Stimulated activated CD4-positive, alpha-beta T cell treated with anti-CD3 and anti-CD28 coated beads, TNF-alpha, amount 100 ng/mL, for 4 hours (primary cell): Measurements from ENCODE around the gene SLC43A2.
"Not testable (repeated sequence)": the region's sequence is repeated elsewhere in the genome, so short reads cannot be mapped to it uniquely, and the experiment has no call there.

Experiments
- DNase-seq, 3 experiments: peaks; one replicate each; pipeline ENCODE4 v3.0.0-alpha.2; 2020; ENCODE audit warnings: low read depth in 3 of 3

The SLC43A2 gene

DNA sequence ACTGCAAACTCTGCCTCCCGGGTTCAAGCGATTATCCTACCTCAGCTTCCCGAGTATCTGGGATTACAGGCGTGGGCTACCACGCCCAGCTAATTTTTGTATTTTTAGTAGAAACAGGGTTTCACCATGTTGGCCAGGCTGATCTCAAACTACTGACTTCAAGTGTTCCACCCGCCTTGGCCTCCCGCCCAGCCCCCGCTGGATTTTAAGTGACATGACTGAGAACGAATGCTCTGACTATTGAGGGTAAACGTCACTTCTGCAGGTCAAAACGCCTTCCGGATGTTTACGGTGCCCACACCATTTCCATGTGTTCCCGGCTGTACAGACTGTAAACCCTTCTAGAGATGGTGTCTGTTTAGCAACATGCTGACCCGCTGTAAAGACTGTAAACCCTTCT is 88.8 kb downstream of the SLC43A2 start:
- DNase-seq: no peak

- no peak for DNase-seq
Measured at GRCh38 chr17:1535737-1536136, 92.9 kb downstream of the SLC43A2 start.

DNA sequence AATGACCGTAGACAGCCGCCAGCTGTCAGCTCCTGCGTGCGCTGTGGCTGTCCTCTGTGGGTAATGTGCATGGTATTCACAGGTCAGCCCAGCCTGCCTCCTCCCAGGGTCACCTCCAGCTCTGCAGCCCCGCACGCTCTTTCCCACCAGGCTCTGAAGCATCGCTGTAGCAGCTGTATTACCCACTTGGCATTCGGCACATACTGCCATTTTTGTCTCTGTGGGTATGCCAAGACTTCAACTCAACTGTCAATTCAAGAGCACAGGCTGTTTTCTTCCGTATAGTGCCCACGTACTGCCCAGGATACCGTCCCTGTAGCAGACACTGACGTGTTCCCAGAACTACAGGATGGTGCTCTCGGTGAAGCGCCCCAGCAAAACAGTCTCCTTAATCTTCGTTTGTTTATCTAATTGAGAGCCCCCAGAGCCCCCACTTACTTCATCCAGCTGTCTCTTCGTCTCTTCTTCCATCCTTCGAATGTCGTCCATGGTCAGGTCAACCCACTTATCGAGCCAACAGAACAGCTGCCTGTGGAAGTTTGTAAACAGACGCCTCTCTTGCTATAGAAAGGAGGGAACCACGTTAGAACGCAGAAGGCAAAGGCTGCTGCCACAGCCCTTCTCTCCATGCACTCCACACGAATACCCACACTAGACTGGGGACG is 94.8 kb downstream of the SLC43A2 start:
- no peak for DNase-seq

- DNase-seq: no peak
Measured at GRCh38 chr17:1532836-1533602, 95.6 kb downstream of the SLC43A2 start.

- no peak for DNase-seq
Measured at GRCh38 chr17:1529863-1530262, 98.8 kb downstream of the SLC43A2 start.

GRCh38 chr17:1526876-1527275 is 101.8 kb downstream of the SLC43A2 start:
- not testable (repeated sequence) for DNase-seq

GRCh38 chr17:1522626-1523025 is 106.0 kb downstream of the SLC43A2 start:
- DNase-seq: no peak

DNA sequence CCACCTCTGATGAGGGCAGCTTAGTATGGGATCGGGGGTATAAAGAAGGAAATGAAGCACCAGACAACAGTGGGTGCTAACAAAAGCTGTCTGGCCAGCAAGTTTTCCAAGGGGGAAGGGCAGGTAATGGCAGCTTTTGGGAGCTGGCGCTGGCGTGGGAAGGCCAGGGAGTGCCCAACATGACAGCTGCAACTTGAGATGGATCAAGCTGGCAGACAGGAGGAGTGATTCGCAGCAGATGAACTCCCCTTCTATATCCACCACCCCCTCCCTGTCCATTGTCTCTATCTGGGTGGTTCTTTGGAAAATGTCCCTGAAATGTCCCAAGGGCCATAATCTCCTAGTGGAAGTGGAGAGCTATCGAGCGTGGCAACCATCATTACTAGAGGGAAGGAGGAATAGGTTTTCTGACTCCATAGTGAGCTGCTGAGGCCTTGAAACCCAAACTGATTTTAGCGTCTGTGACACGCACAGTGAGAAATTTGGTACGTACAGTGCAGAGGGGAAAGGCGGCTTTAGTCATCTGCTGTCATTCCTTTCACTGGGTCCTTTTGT is 107.5 kb downstream of the SLC43A2 start:
- DNase-seq: no peak

DNA sequence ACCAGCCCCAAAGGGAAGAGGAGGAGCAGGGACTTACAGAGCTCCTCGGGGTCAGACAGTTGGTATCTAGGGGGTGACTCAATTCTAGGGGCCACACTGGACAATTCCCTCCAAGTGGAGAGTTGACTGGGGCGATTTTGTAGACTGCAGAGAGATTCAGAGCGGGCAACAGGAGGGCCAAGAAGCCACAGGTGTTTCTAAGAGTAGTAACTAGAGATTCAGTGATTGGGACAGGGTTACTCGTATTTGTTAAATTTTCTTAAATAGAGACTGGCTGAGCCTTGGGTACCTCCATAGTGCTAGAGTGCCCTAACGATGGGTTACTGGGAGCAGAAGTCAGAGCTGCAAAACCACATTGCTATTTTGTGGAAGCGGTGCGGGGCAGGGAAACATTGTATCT is 109.0 kb downstream of the SLC43A2 start:
- DNase-seq: no peak
